ENCODE results near the gene ATF3.

DNA sequence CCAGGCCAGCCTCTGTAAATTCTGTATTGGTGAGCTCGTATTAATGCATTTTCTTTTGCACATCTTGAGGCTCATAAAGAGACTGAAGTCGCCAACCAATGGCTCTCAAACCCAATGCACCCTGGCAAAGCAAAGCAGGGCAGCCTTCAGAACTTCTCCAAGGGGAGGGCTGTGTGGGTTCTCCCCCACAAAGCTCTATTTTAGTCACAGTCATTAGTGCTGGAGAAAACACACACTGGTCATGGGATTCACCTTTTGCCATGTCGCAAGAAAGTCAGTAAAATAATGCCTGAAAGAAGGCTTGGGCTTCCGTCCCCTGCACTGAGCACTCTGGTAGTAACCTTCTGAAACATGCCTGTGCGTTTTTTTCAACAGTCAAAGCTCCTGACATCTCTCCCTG lies 26.3 kb upstream of the ATF3 start:
- TF ChIP-seq POLR2AphosphoS5 (IDR thresholded peaks at IDR 0.05; ENCODE audit: low read depth, low read length), result no peak
- TF ChIP-seq TAF1 (IDR thresholded peaks at IDR 0.05; ENCODE audit: borderline replicate concordance, insufficient read depth, low read length), result no peak
- no peak for TF ChIP-seq SIN3A (IDR thresholded peaks at IDR 0.05; ENCODE audit: borderline replicate concordance, insufficient read depth, low read length)

All from PFSK-1 (cell line).